ENCODE results near the gene TXLNA.

The TXLNA gene

GRCh38 chr1:32215629-32216480 is 36.4 kb downstream of the TXLNA start:
- no peak for DNase-seq (ENCODE audit: low spot score)
- Histone ChIP-seq H3K27ac (peak overlapping the region in 1 of 2 donors; percentile 16), H3K4me3 (no peak overlapping the region)
- TF ChIP-seq CTCF (IDR thresholded peaks at IDR 0.05), result peak; percentile 34

GRCh38 chr1:32216566-32216965 is 37.1 kb downstream of the TXLNA start:
- no peak overlapping the region for H3K27ac ChIP-seq
- no peak for TF ChIP-seq CTCF (IDR thresholded peaks at IDR 0.05)
- no peak overlapping the region for H3K4me3 ChIP-seq
- no peak for DNase-seq (ENCODE audit: low spot score)

DNA sequence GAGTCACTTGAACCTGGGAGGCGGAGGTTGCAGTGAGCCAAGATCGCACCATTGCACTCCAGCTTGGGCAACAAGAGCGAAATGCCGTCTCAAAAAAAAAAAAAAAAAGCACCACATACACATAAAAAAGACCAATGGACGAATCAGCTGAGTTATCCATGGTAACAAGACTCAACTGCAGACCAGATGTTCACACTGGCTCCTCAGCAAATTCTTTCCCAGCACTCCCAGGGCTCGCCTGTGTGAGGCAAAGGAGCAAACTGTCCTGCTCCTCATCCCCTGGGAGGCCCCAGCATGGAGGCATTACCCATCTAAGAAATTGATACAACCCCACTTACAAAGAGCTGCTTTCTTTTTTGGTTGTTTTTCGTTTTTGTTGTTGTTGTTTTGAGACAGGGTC is 39.5 kb downstream of the TXLNA start:
- H3K4me3 ChIP-seq, result no peak overlapping the region
- no peak overlapping the region for H3K27ac ChIP-seq
- DNase-seq (ENCODE audit: low spot score), result no peak
- TF ChIP-seq CTCF (IDR thresholded peaks at IDR 0.05), result no peak

GRCh38 chr1:32220746-32221580 is 41.5 kb downstream of the TXLNA start:
- TF ChIP-seq CTCF (IDR thresholded peaks at IDR 0.05), result no peak
- Histone ChIP-seq H3K27ac (peak overlapping the region in 1 of 2 donors; percentile 97), H3K4me3 (peak overlapping the region; percentile 94)
- DNase-seq (ENCODE audit: low spot score), result no peak

DNA sequence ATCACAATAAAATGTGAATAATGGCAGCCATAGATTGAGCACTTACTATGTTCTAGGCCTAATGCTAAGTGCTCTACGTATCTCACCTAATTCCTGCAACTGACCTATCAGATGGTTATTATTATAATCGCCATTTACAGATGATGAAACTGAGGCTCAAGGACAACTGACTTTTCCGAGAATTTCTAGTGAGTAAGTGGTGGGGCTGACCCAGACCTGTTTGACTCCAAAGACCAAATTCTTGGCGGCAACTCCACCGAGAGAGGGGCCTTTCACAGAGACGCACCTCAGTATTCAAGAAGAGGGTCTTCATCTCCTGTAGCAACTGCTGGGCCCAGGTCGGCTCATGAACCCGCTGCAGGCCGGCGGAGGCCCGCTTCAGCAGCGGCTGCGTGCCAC is 42.1 kb downstream of the TXLNA start:
- peak overlapping the region; percentile 94 for H3K4me3 ChIP-seq
- peak overlapping the region; percentile 84 to 97 for H3K27ac ChIP-seq
- no peak for DNase-seq (ENCODE audit: low spot score)
- TF ChIP-seq CTCF (IDR thresholded peaks at IDR 0.05), result no peak

GRCh38 chr1:32221980-32222755 is 42.7 kb downstream of the TXLNA start, which contains the start of the genes EIF3I and TMEM234:
Gene EIF3I (plus strand): TSS chr1:32222407. CDS start chr1:32222442, 35 bp downstream.
Gene TMEM234 (minus strand): TSS chr1:32222353. CDS start chr1:32222322, 31 bp downstream.
- H3K4me3 ChIP-seq, result peak within 1 kb of the TSS; percentile 94
- TF ChIP-seq CTCF (IDR thresholded peaks at IDR 0.05), result no peak
- peak within 1 kb of the TSS; percentile 84 to 97 for H3K27ac ChIP-seq
- peak; percentile 95 for DNase-seq (ENCODE audit: low spot score)

Measured in coronary artery (tissue), 2 donors.